SW 1271 (cell line): Measurements from ENCODE around the gene KIF26B.

Experiments used
- DNase-seq, 2 experiments: peaks; one replicate each; lab custom pipeline; 2025; lab: John Stamatoyannopoulos, UW

The KIF26B gene

GRCh38 chr1:245751726-245752470, 597.1 kb downstream of the KIF26B start:
- no peak for DNase-seq

- no peak for DNase-seq
Observed at GRCh38 chr1:245752561-245752960, 597.8 kb downstream of the KIF26B start.

GRCh38 chr1:245753807-245754206, 599.0 kb downstream of the KIF26B start:
- DNase-seq = no peak

- DNase-seq = no peak
Observed at GRCh38 chr1:245754463-245754961, 599.7 kb downstream of the KIF26B start.
